ENCODE measurements around the gene SGCD. TPM values are rescaled to one million over a fixed set of nuclear protein-coding genes. Genes with fewer than 3 reads are reported as not detected.

The SGCD gene
- total and polyA plus RNA-seq, 8 donors, result 0.58 to 55.8 (median 2.8) TPM

- H3K4me1 ChIP-seq, result no peaks in the 10 kb centered on the region
- TF ChIP-seq POLR2AphosphoS5 (IDR thresholded peaks at IDR 0.05) (no peak), POLR2A (IDR thresholded peaks at IDR 0.05) (no peak), EP300 (IDR thresholded peaks at IDR 0.05) (no peak), CTCF (IDR thresholded peaks at IDR 0.05) (no peak)
- no peak overlapping the region for H3K27ac ChIP-seq
- no peaks in the 10 kb centered on the region for H3K9me3 ChIP-seq
- no peak for DNase-seq
- no peaks in the 10 kb centered on the region for H3K36me3 ChIP-seq
- no peak overlapping the region for H3K4me3 ChIP-seq
- WGBS, 5 donors, result 60 to 85% (median 81%) methylated on average over 1 of the region's 1 CpG
- intact Hi-C loops (cut with DNase I; ENCODE audit: low total_unique reads), result no loop called here
- no peaks in the 10 kb centered on the region for H3K27me3 ChIP-seq
Measured at GRCh38 chr5:156379206-156379605, 52.2 kb downstream of the SGCD start.

DNA sequence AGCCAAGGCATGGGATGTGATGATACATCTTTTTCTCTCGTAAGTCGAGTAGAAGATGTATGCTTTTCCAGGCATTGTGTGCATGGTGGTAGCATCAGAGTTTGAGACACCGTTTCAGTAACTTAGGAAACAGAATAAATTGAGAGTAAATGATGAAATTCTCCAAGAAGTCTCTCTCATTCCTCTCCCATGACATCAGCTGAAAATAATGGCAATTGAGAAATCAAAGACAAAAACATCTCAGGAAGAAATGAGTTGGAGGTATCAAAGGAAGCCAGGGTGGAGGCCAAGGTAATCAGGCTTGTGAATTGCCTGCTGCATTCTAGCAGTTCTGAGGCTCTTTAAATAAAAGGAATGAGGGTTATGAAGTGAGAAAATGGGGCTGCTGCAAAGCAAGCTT lies 53.9 kb downstream of the SGCD start:
- intact Hi-C loops (cut with DNase I; ENCODE audit: low total_unique reads), result no loop called here
- 76 to 88% (median 78%) methylated on average over 3 of the region's 3 CpGs for WGBS, 5 donors
- Histone ChIP-seq H3K4me1 (no peaks in the 10 kb centered on the region), H3K4me3 (no peak overlapping the region), H3K27me3 (no peaks in the 10 kb centered on the region), H3K36me3 (no peaks in the 10 kb centered on the region), H3K9me3 (no peaks in the 10 kb centered on the region), H3K27ac (no peak overlapping the region)
- DNase-seq, result peak in 1 of 2 donors; percentile 19
- TF ChIP-seq POLR2AphosphoS5 (IDR thresholded peaks at IDR 0.05) (no peak), EP300 (IDR thresholded peaks at IDR 0.05) (no peak), POLR2A (IDR thresholded peaks at IDR 0.05) (no peak), CTCF (IDR thresholded peaks at IDR 0.05) (no peak)

DNA sequence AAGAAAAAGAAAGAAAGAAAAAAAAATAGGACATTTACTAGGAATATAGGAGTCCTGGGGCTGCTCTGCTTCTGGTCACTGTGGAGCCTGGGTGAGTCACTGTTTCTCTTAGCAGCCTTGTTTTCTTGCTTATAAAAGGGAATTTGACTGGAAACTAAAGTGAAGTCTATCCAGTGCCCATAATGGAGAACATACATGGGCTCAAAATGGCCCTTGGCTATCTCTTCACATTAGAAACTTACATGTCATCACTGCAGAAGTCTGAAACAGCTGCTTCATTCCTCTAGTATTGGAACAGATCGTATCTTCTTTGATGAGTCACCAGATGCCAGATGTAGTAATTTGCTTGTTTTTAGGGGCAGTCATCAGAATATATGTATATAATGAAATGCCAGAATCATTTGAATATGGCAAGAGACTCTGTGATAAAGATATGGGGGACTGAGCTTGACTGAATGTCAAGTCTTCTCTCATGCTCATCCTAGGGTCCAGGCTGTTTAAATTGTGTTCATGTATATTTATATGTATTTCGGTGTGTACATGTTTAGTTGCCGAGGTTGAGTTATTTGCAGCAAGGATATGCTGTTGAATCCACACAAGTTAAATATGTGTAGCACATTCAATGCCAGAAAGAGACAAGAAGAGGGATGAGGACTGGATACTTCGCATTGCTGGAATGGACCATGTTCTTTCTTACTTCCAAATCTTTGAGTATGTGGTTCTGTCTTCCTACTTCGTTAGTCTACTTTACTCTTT lies 56.7 kb downstream of the SGCD start:
- Histone ChIP-seq H3K4me3 (no peak overlapping the region), H3K9me3 (no peaks in the 10 kb centered on the region), H3K4me1 (no peaks in the 10 kb centered on the region), H3K36me3 (no peaks in the 10 kb centered on the region), H3K27me3 (no peaks in the 10 kb centered on the region), H3K27ac (no peak overlapping the region)
- no peak for DNase-seq
- intact Hi-C loops (cut with DNase I; ENCODE audit: low total_unique reads), result no loop called here
- TF ChIP-seq POLR2AphosphoS5 (IDR thresholded peaks at IDR 0.05), result no peak
- TF ChIP-seq EP300 (IDR thresholded peaks at IDR 0.05), result no peak
- no peak for TF ChIP-seq POLR2A (IDR thresholded peaks at IDR 0.05)
- TF ChIP-seq CTCF (IDR thresholded peaks at IDR 0.05), result no peak
- 52 to 79% (median 59%) methylated on average over 5 of the region's 5 CpGs for WGBS, 5 donors

GRCh38 chr5:156385416-156385815 lies 58.5 kb downstream of the SGCD start:
- DNase-seq, result no peak
- H3K4me1 ChIP-seq, result no peaks in the 10 kb centered on the region
- no peaks in the 10 kb centered on the region for H3K36me3 ChIP-seq
- no peak overlapping the region for H3K27ac ChIP-seq
- intact Hi-C loops (cut with DNase I; ENCODE audit: low total_unique reads), result no loop called here
- no peaks in the 10 kb centered on the region for H3K27me3 ChIP-seq
- WGBS, 5 donors, result 42 to 71% (median 59%) methylated on average over 3 of the region's 3 CpGs
- TF ChIP-seq POLR2AphosphoS5 (IDR thresholded peaks at IDR 0.05) (no peak), CTCF (IDR thresholded peaks at IDR 0.05) (no peak), POLR2A (IDR thresholded peaks at IDR 0.05) (no peak), EP300 (IDR thresholded peaks at IDR 0.05) (no peak)
- H3K9me3 ChIP-seq, result no peaks in the 10 kb centered on the region
- no peak overlapping the region for H3K4me3 ChIP-seq

Data from stomach (tissue), 9 donors.